HG02870 (cell line): ENCODE measurements around the gene CCDC39.
A peak's percentile ranks its signal among the peaks of the same experiment; 100 is the strongest.

Experiments used
- ATAC-seq: cut with Tn5 transposase; IDR thresholded peaks from one replicate; pipeline ENCODE4 v1.9.1; 2021; ENCODE audit warnings: mild to moderate bottlenecking, moderate library complexity; ENCODE audit not compliant: unreplicated experiment

Gene CCDC39

GRCh38 chr3:180679178-180680096 lies at the start of gene CCDC39:
Gene CCDC39, minus strand, starts transcription at chr3:180679489. Its CDS starts 109 bp downstream, at chr3:180679380.
- ATAC-seq, result peak; percentile 99

- no peak for ATAC-seq
Measured at GRCh38 chr3:180720012-180720411, 40.7 kb upstream of the CCDC39 start.

GRCh38 chr3:180707896-180708295 lies 28.6 kb upstream of the CCDC39 start:
- ATAC-seq, result no peak

GRCh38 chr3:180705619-180706018 lies 26.3 kb upstream of the CCDC39 start:
- ATAC-seq, result no peak

GRCh38 chr3:180704532-180704931 lies 25.2 kb upstream of the CCDC39 start:
- no peak for ATAC-seq

GRCh38 chr3:180700941-180701340 lies 21.7 kb upstream of the CCDC39 start:
- no peak for ATAC-seq

GRCh38 chr3:180698760-180699270 lies 19.5 kb upstream of the CCDC39 start:
- no peak for ATAC-seq

- no peak for ATAC-seq
Measured at GRCh38 chr3:180694321-180694720, 15.0 kb upstream of the CCDC39 start.

GRCh38 chr3:180693656-180694055 lies 14.4 kb upstream of the CCDC39 start:
- no peak for ATAC-seq

GRCh38 chr3:180690061-180690460 lies 10.8 kb upstream of the CCDC39 start:
- ATAC-seq, result no peak

- ATAC-seq, result no peak
Measured at GRCh38 chr3:180684807-180685206, 5.5 kb upstream of the CCDC39 start.

- ATAC-seq, result no peak
Measured at GRCh38 chr3:180683816-180684215, 4.5 kb upstream of the CCDC39 start.

GRCh38 chr3:180680097-180680430 lies 775 bp upstream of the CCDC39 start:
- peak; percentile 32 for ATAC-seq

GRCh38 chr3:180678231-180678630 lies 1.1 kb downstream of the CCDC39 start:
- no peak for ATAC-seq

GRCh38 chr3:180661444-180661843 lies 17.8 kb downstream of the CCDC39 start:
- no peak for ATAC-seq

- no peak for ATAC-seq
Measured at GRCh38 chr3:180657094-180657493, 22.2 kb downstream of the CCDC39 start.

- no peak for ATAC-seq
Measured at GRCh38 chr3:180656406-180656805, 22.9 kb downstream of the CCDC39 start.

GRCh38 chr3:180646187-180646790 lies 33.0 kb downstream of the CCDC39 start:
- peak; percentile 64 for ATAC-seq

GRCh38 chr3:180640987-180641386 lies 38.3 kb downstream of the CCDC39 start:
- no peak for ATAC-seq

GRCh38 chr3:180633722-180634121 lies 45.6 kb downstream of the CCDC39 start:
- ATAC-seq, result peak; percentile 46

- no peak for ATAC-seq
Measured at GRCh38 chr3:180631317-180631716, 48.0 kb downstream of the CCDC39 start.

GRCh38 chr3:180630371-180630770 lies 48.9 kb downstream of the CCDC39 start:
- ATAC-seq, result no peak
